K562 (cell line): Measurements from ENCODE around the gene CLGN. TPM values are rescaled to one million over a fixed set of nuclear protein-coding genes. Genes with fewer than 3 reads are reported as not detected.

Source experiments
- ATAC-seq: fragments of 200-7000 bp; cut with Tn5 transposase; 3 replicates; pipeline ENCODE4 v1.9.1; 2020; ENCODE audit warnings: moderate library complexity
- BruUV-seq: library from RNA; stranded (reverse); fragments of 400-500 nt; replicated peaks from 2 replicates; lab custom pipeline; 2021; lab: Mats Ljungman, UMichigan
- CTCF ChIA-PET: fragments of 300-600 bp; formaldehyde crosslinking; extraction: SDS; loops from one replicate; lab custom pipeline; 2021; ENCODE audit warnings: low intra/inter-chr PET ratio; lab: Yijun Ruan, JAX
- POLR2A ChIA-PET: fragments of 300-600, 350-650 bp; sonication (Branson Sonifier 250); formaldehyde crosslinking; extraction: SDS; loops from one replicate; lab custom pipeline; 2021; ENCODE audit warnings: antibody characterized with exemption, inconsistent platforms; lab: Yijun Ruan, JAX
- DNase-seq, 4 experiments: peaks; one replicate each; pipeline versions ENCODE4 v3.0.0 to v3.0.0-alpha.2; 2011 to 2018; ENCODE audit warnings: low spot score in 3 of 4, mixed read lengths in 3 of 4; ENCODE audit errors: extremely low read depth in 1 of 4
- FAIRE-seq: peaks from 2 replicates; lab custom pipeline; 2011; peaks lifted over from hg19 to GRCh38; lab: Jason Lieb, UNC
- H2AFZ ChIP-seq: 2 replicates; pipeline ENCODE4 v1.6.0; 2011; ENCODE audit warnings: low read depth, low read length, control low read depth, inconsistent platforms
- H3K27ac ChIP-seq: fragments of 200-600 bp; 3 replicates; pipeline ENCODE4 v1.8.0; 2011; ENCODE audit warnings: low read depth, mild to moderate bottlenecking, control low read depth, inconsistent platforms, low read length, moderate library complexity, mixed read lengths; ENCODE audit errors: extremely low read depth
- H3K27me3 ChIP-seq, 2 experiments: fragments of 300-600 bp in 1 of 2; 2 replicates in 1 of 2; 3 replicates in 1 of 2; pipeline versions ENCODE4 v1.6.0 to v1.8.0; 2011; ENCODE audit warnings: inconsistent platforms in 2 of 2, low read length in 2 of 2, mild to moderate bottlenecking in 1 of 2, mixed read lengths in 1 of 2, moderate library complexity in 1 of 2; ENCODE audit not compliant: control insufficient read depth in 2 of 2, insufficient read depth in 2 of 2
- H3K36me3 ChIP-seq: fragments of 300-600 bp; 3 replicates; pipeline ENCODE4 v1.8.0; 2011; ENCODE audit warnings: mild to moderate bottlenecking, low read length, inconsistent platforms; ENCODE audit not compliant: control insufficient read depth, insufficient read depth
- H3K4me1 ChIP-seq, 2 experiments: fragments of 200-600 bp in 1 of 2; replicated peaks in 1 of 2; 2 replicates in 1 of 2; 3 replicates in 1 of 2; pipeline versions ENCODE4 v1.5.1 to v1.8.0; 2011; ENCODE audit warnings: inconsistent platforms in 2 of 2, low read length in 2 of 2, mild to moderate bottlenecking in 1 of 2, mixed read lengths in 1 of 2, moderate library complexity in 1 of 2; ENCODE audit not compliant: control insufficient read depth in 2 of 2, insufficient read depth in 2 of 2
- H3K4me2 ChIP-seq: 2 replicates; pipeline ENCODE4 v1.6.1; 2011; ENCODE audit warnings: low read length, control low read depth, inconsistent platforms, mixed read lengths; ENCODE audit not compliant: insufficient read depth
- H3K4me3 ChIP-seq: fragments of 200-600 bp; sonication (generic), shearing (Covaris generic); 2 replicates; pipeline ENCODE4 v1.5.1; 2016; ENCODE audit warnings: control low read depth, inconsistent platforms
- H3K79me2 ChIP-seq: fragments of 200-600 bp; 3 replicates; pipeline ENCODE4 v1.8.0; 2011; ENCODE audit warnings: low read length, inconsistent platforms; ENCODE audit not compliant: control insufficient read depth, insufficient read depth
- H3K9ac ChIP-seq, 2 experiments: 2 replicates each; pipeline versions ENCODE4 v1.6.0 to v1.6.1; 2011; ENCODE audit warnings: low read depth in 2 of 2, low read length in 2 of 2, control low read depth in 1 of 2, inconsistent platforms in 1 of 2, mild to moderate bottlenecking in 1 of 2, mixed read lengths in 1 of 2; ENCODE audit not compliant: insufficient read depth in 1 of 2
- H3K9me1 ChIP-seq: one replicate; pipeline ENCODE4 v1.6.0; 2011; ENCODE audit warnings: inconsistent platforms, mild to moderate bottlenecking, low read length, moderate library complexity; ENCODE audit not compliant: control insufficient read depth, insufficient read depth
- H3K9me3 ChIP-seq: replicated peaks from 2 replicates; pipeline ENCODE4 v1.5.1; 2011; ENCODE audit warnings: low read depth, low read length, inconsistent platforms; ENCODE audit not compliant: control insufficient read depth, insufficient read depth
- H4K20me1 ChIP-seq: replicated peaks from 2 replicates; pipeline ENCODE4 v1.6.1; 2011; ENCODE audit warnings: low read length, inconsistent platforms, mixed read lengths; ENCODE audit not compliant: control insufficient read depth, insufficient read depth
- BRD9 ChIP-seq: fragments of 450-650 bp; IDR thresholded peaks from 2 replicates; pipeline ENCODE4 v1.6.1; 2018; ENCODE audit warnings: low read depth; ENCODE audit not compliant: partially characterized antibody
- CAMTA2 ChIP-seq: fragments of 250-450 bp; sonication (Bioruptor Pico); conservative IDR thresholded peaks from 2 replicates; pipeline ENCODE4 v1.5.1; 2022
- CREM ChIP-seq: IDR thresholded peaks from 2 replicates; pipeline ENCODE4 v1.6.1; 2014; ENCODE audit warnings: antibody characterized with exemption, low read depth
- GTF2F1 ChIP-seq: IDR thresholded peaks from 2 replicates; pipeline ENCODE4 v1.6.1; 2011; ENCODE audit warnings: low read depth, low read length, improper control_type of control experiment
- HMGN3 ChIP-seq: IDR thresholded peaks from 2 replicates; pipeline ENCODE4 v1.6.1; 2011; ENCODE audit warnings: borderline replicate concordance, low read depth, mild to moderate bottlenecking, mixed read lengths, low read length; ENCODE audit not compliant: insufficient read length; ENCODE audit errors: extremely low read depth
- MAFF ChIP-seq: IDR thresholded peaks from 2 replicates; pipeline ENCODE4 v1.6.1; 2012; ENCODE audit warnings: low read length, improper control_type of control experiment
- MCM7 ChIP-seq, 2 experiments: fragments of 450-650 bp; IDR thresholded peaks; 2 replicates each; pipeline ENCODE4 v1.6.1; 2016 to 2018
- MEF2D ChIP-seq: conservative IDR thresholded peaks from 2 replicates; pipeline ENCODE4 v1.6.1; 2016; ENCODE audit warnings: low read depth, missing genetic modification characterization, missing compliant biosample characterization
- NUFIP1 ChIP-seq: fragments of 450-650 bp; IDR thresholded peaks from 2 replicates; pipeline ENCODE4 v1.6.1; 2018; ENCODE audit not compliant: partially characterized antibody
- RERE ChIP-seq: sonication (generic); formaldehyde crosslinking; IDR thresholded peaks from 2 replicates; pipeline ENCODE4 v1.8.0; 2023; ENCODE audit warnings: missing genetic modification reagents, mild to moderate bottlenecking, borderline replicate concordance
- SNAPC5 ChIP-seq: fragments of 250-450 bp; sonication (Bioruptor Pico); IDR thresholded peaks from 2 replicates; pipeline ENCODE4 v1.8.0; 2021; ENCODE audit warnings: moderate library complexity, mild to moderate bottlenecking, inconsistent platforms
- U2AF1 ChIP-seq: fragments of 200-400 bp; formaldehyde crosslinking; optimal IDR thresholded peaks from 2 replicates; pipeline ENCODE3; 2017; ENCODE audit warnings: mild to moderate bottlenecking, low read depth, low read length, moderate library complexity
- UBTF ChIP-seq, 2 experiments: IDR thresholded peaks; 2 replicates each; pipeline ENCODE4 v1.6.1; 2012; ENCODE audit warnings: improper control_type of control experiment in 2 of 2, low read depth in 2 of 2, low read length in 2 of 2, borderline replicate concordance in 1 of 2
- ZNF121 ChIP-seq: sonication (generic); formaldehyde crosslinking; conservative IDR thresholded peaks from 2 replicates; pipeline ENCODE4 v1.8.0; 2022; ENCODE audit warnings: missing genetic modification reagents
- ZNF316 ChIP-seq: fragments of 450-650 bp; IDR thresholded peaks from 2 replicates; pipeline ENCODE4 v1.6.1; 2016
- WGBS: fragments of 100-300 bp; shearing (Covaris generic); methylation state at CpG from one replicate; pipeline ENCODE4 v1.1.6; 2016; ENCODE audit warnings: low coverage, mixed read lengths; ENCODE audit not compliant: insufficient coverage; ENCODE audit errors: missing lambda C conversion rate; 5-methylcytosine and 5-hydroxymethylcytosine counted together
- in situ Hi-C: fragments of 300-500 bp; cut with MboI; formaldehyde crosslinking; loops from 4 replicates; pipeline ENCODE4 v1.15.0; 2018; ENCODE audit warnings: inconsistent platforms, mixed read lengths
- intact Hi-C: fragments of 100-400 bp; cut with micrococcal nuclease; formaldehyde crosslinking; loops from 2 replicates; pipeline ENCODE4 v1.14.2; 2022
- polyA plus RNA-seq, 8 experiments: library from polyadenylated mRNA; depleted of rRNA in 4 of 8; stranded (reverse) in 5 of 8; unstranded in 3 of 8; fragments of >200 nt; fragmentation: Nextera tagmentation in 2 of 8; fragmentation: Illumina TruSeq in 1 of 8; extraction: Ambion mirVana in 2 of 8; extraction: Trizol in 1 of 8; gene quantifications; 2 replicates each; pipeline versions ENCODE4 v1.2.1 to v1.2.3, GENCODE V29; 2011 to 2014; ENCODE audit warnings: inconsistent platforms in 1 of 8, missing spikeins in 1 of 8
- total RNA-seq, 7 experiments: library from RNA; depleted of rRNA in 6 of 7; stranded (reverse); fragments of >200 nt in 6 of 7; fragmentation: Illumina TruSeq in 2 of 7; extraction: Trizol in 2 of 7; gene quantifications; 2 replicates each; pipeline versions ENCODE4 v1.2.1 to v1.2.3, GENCODE V29; 2011 to 2021; ENCODE audit warnings: low replicate concordance in 1 of 7

Gene CLGN
- total and polyA plus RNA-seq, 9 of the 15 experiments (the other 6 are each of a cell fraction or from before 2014, with no cell fraction given): 0.22 to 3.6 (median 2.7) TPM

- TF ChIP-seq MAFF (peak; percentile 43; the same call in 1 of the 2 replicates), U2AF1 (no peak), CAMTA2 (no peak), BRD9 (no peak)
Observed at GRCh38 chr4:140368686-140369085, 58.8 kb downstream of the CLGN start (continued).

- ATAC-seq (no peak), DNase-seq (no peak), FAIRE-seq (no peak)
- ChIA-PET CTCF (no interaction called here), POLR2A (no interaction called here)
- no peaks in the 10 kb centered on the region for H4K20me1 ChIP-seq
- no TSS peak for BruUV-seq
- no peaks in the 10 kb centered on the region for H3K9me1 ChIP-seq
- no peaks in the 10 kb centered on the region for H3K36me3 ChIP-seq
- H3K27ac ChIP-seq: no peak overlapping the region
- WGBS: 17% methylated on average over 2 of the region's 2 CpGs
- H3K9ac ChIP-seq: no peak overlapping the region
- in situ Hi-C loops: loop anchor here (25.0 kb wide), 1 partner anchor 495 kb away; no protein-coding TSS in a partner anchor
- no peaks in the 10 kb centered on the region for H3K9me3 ChIP-seq
- H3K4me3 ChIP-seq: no peak overlapping the region
- intact Hi-C loops: no loop called here
- H3K79me2 ChIP-seq: no peaks in the 10 kb centered on the region
- no peak overlapping the region for H3K4me2 ChIP-seq
- H3K4me1 ChIP-seq: no peaks in the 10 kb centered on the region; a peak in 1 of 5 replicates
- no peaks in the 10 kb centered on the region for H3K27me3 ChIP-seq
- H2AFZ ChIP-seq: no peak overlapping the region
- TF ChIP-seq UBTF (IDR thresholded peaks at IDR 0.05; ENCODE audit: borderline replicate concordance in 1 of 2, low read depth in 2 of 2, low read length in 2 of 2) (no peak), ZNF121 (no peak), GTF2F1 (no peak), SNAPC5 (no peak), CREM (no peak), MEF2D (tag) (no peak), MCM7 (IDR thresholded peaks at IDR 0.05) (no peak), ZNF316 (no peak), NUFIP1 (no peak), HMGN3 (no peak), RERE (CRISPR knock-in tag) (no peak)
Observed at GRCh38 chr4:140367738-140368137, 59.7 kb downstream of the CLGN start.
